ENCODE data around the gene MYH8. TPM values are rescaled to one million over a fixed set of nuclear protein-coding genes. Genes with fewer than 3 reads are reported as not detected.

Gene MYH8
- total RNA-seq, 2 donors from 2014 or later: not detected

GRCh38 chr17:10354651-10355050 lies 67.1 kb downstream of the MYH8 start:
- no peak for TF ChIP-seq CTCF (IDR thresholded peaks at IDR 0.05)
- TF ChIP-seq POLR2A (IDR thresholded peaks at IDR 0.05): no peak
- intact Hi-C loops (cut with DNase I): no loop called here
- Histone ChIP-seq H3K27ac (no peak overlapping the region), H3K9me3 (no peaks in the 10 kb centered on the region), H3K36me3 (replicated peaks in 1 of 2; ENCODE audit: insufficient read depth in 1 of 2, low read depth in 2 of 2) (no peaks in the 10 kb centered on the region), H3K27me3 (no peaks in the 10 kb centered on the region), H3K4me1 (no peaks in the 10 kb centered on the region), H3K4me3 (no peak overlapping the region)
- 64 to 68% methylated on average over 9 of the region's 9 CpGs for WGBS, 2 donors
- ATAC-seq: no peak
- DNase-seq: no peak

- Histone ChIP-seq H3K4me3 (no peak overlapping the region), H3K9me3 (no peaks in the 10 kb centered on the region), H3K27me3 (no peaks in the 10 kb centered on the region), H3K36me3 (replicated peaks in 1 of 2; ENCODE audit: insufficient read depth in 1 of 2, low read depth in 2 of 2) (no peaks in the 10 kb centered on the region), H3K4me1 (no peaks in the 10 kb centered on the region), H3K27ac (no peak overlapping the region)
- TF ChIP-seq CTCF (IDR thresholded peaks at IDR 0.05): no peak
- TF ChIP-seq POLR2A (IDR thresholded peaks at IDR 0.05): no peak
- intact Hi-C loops (cut with DNase I): no loop called here
- DNase-seq (no peak), ATAC-seq (no peak)
Measured at GRCh38 chr17:10352893-10353292, 68.9 kb downstream of the MYH8 start.

GRCh38 chr17:10349403-10349802 lies 72.3 kb downstream of the MYH8 start:
- Histone ChIP-seq H3K27me3 (no peaks in the 10 kb centered on the region), H3K4me1 (no peaks in the 10 kb centered on the region), H3K27ac (no peak overlapping the region), H3K9me3 (no peaks in the 10 kb centered on the region), H3K4me3 (no peak overlapping the region), H3K36me3 (replicated peaks in 1 of 2; ENCODE audit: insufficient read depth in 1 of 2, low read depth in 2 of 2) (no peaks in the 10 kb centered on the region)
- intact Hi-C loops (cut with DNase I): no loop called here
- TF ChIP-seq POLR2A (IDR thresholded peaks at IDR 0.05): no peak
- no peak for TF ChIP-seq CTCF (IDR thresholded peaks at IDR 0.05)
- DNase-seq (no peak), ATAC-seq (no peak)
- 88 to 100% methylated on average over 1 of the region's 1 CpG for WGBS, 2 donors

- WGBS, 2 donors: 74 to 85% methylated on average over 3 of the region's 3 CpGs
- H3K27me3 ChIP-seq: no peaks in the 10 kb centered on the region
- H3K9me3 ChIP-seq: no peaks in the 10 kb centered on the region
- TF ChIP-seq CTCF (IDR thresholded peaks at IDR 0.05) (no peak), POLR2A (IDR thresholded peaks at IDR 0.05) (no peak)
- DNase-seq (no peak), ATAC-seq (no peak)
- H3K4me3 ChIP-seq: no peak overlapping the region
- H3K36me3 ChIP-seq (replicated peaks in 1 of 2; ENCODE audit: insufficient read depth in 1 of 2, low read depth in 2 of 2): no peaks in the 10 kb centered on the region
- no peak overlapping the region for H3K27ac ChIP-seq
- intact Hi-C loops (cut with DNase I): no loop called here
- no peaks in the 10 kb centered on the region for H3K4me1 ChIP-seq
Measured at GRCh38 chr17:10344816-10345215, 76.9 kb downstream of the MYH8 start.

Other genes with a start within 250 kb of the MYH8 start
- 10 to 100 TPM in 1 of 2 donors, 1 to 10 TPM in 1; 8.0 to 20.1 TPM for gene GAS7, start 223.3 kb downstream of the MYH8 start, total RNA-seq
- not detected for gene MYH13, start 48.9 kb downstream of the MYH8 start, total RNA-seq
- gene MYH4, start 47.6 kb upstream of the MYH8 start, total RNA-seq: not detected
- not detected for gene MYH1, start 96.6 kb upstream of the MYH8 start, total RNA-seq
- not detected for gene MYH2, start 127.7 kb upstream of the MYH8 start, total RNA-seq
- gene MYH3, start 235.4 kb upstream of the MYH8 start, total RNA-seq: 1 to 10 TPM; 1.6 to 4.0 TPM

All from body of pancreas (tissue), 4 donors.